K562 (cell line): ENCODE results near the gene KCNMB3. TPM values are rescaled to one million over a fixed set of nuclear protein-coding genes. Genes with fewer than 3 reads are reported as not detected.

Source experiments
- ATAC-seq: fragments of 200-7000 bp; cut with Tn5 transposase; 3 replicates; pipeline ENCODE4 v1.9.1; 2020; ENCODE audit warnings: moderate library complexity
- BruUV-seq: library from RNA; stranded (reverse); fragments of 400-500 nt; replicated peaks from 2 replicates; lab custom pipeline; 2021; lab: Mats Ljungman, UMichigan
- CTCF ChIA-PET: fragments of 300-600 bp; formaldehyde crosslinking; extraction: SDS; loops from one replicate; lab custom pipeline; 2021; ENCODE audit warnings: low intra/inter-chr PET ratio; lab: Yijun Ruan, JAX
- POLR2A ChIA-PET: fragments of 300-600, 350-650 bp; sonication (Branson Sonifier 250); formaldehyde crosslinking; extraction: SDS; loops from one replicate; lab custom pipeline; 2021; ENCODE audit warnings: antibody characterized with exemption, inconsistent platforms; lab: Yijun Ruan, JAX
- DNase-seq, 4 experiments: peaks; one replicate each; pipeline versions ENCODE4 v3.0.0 to v3.0.0-alpha.2; 2011 to 2018; ENCODE audit warnings: low spot score in 3 of 4, mixed read lengths in 3 of 4; ENCODE audit errors: extremely low read depth in 1 of 4
- FAIRE-seq: peaks from 2 replicates; lab custom pipeline; 2011; peaks lifted over from hg19 to GRCh38; lab: Jason Lieb, UNC
- H2AFZ ChIP-seq: 2 replicates; pipeline ENCODE4 v1.6.0; 2011; ENCODE audit warnings: low read depth, low read length, control low read depth, inconsistent platforms
- H3K27ac ChIP-seq: fragments of 200-600 bp; 3 replicates; pipeline ENCODE4 v1.8.0; 2011; ENCODE audit warnings: low read depth, mild to moderate bottlenecking, control low read depth, inconsistent platforms, low read length, moderate library complexity, mixed read lengths; ENCODE audit errors: extremely low read depth
- H3K27me3 ChIP-seq, 2 experiments: fragments of 300-600 bp in 1 of 2; 2 replicates in 1 of 2; 3 replicates in 1 of 2; pipeline versions ENCODE4 v1.6.0 to v1.8.0; 2011; ENCODE audit warnings: inconsistent platforms in 2 of 2, low read length in 2 of 2, mild to moderate bottlenecking in 1 of 2, mixed read lengths in 1 of 2, moderate library complexity in 1 of 2; ENCODE audit not compliant: control insufficient read depth in 2 of 2, insufficient read depth in 2 of 2
- H3K36me3 ChIP-seq: fragments of 300-600 bp; 3 replicates; pipeline ENCODE4 v1.8.0; 2011; ENCODE audit warnings: mild to moderate bottlenecking, low read length, inconsistent platforms; ENCODE audit not compliant: control insufficient read depth, insufficient read depth
- H3K4me1 ChIP-seq, 2 experiments: fragments of 200-600 bp in 1 of 2; replicated peaks in 1 of 2; 2 replicates in 1 of 2; 3 replicates in 1 of 2; pipeline versions ENCODE4 v1.5.1 to v1.8.0; 2011; ENCODE audit warnings: inconsistent platforms in 2 of 2, low read length in 2 of 2, mild to moderate bottlenecking in 1 of 2, mixed read lengths in 1 of 2, moderate library complexity in 1 of 2; ENCODE audit not compliant: control insufficient read depth in 2 of 2, insufficient read depth in 2 of 2
- H3K4me2 ChIP-seq: 2 replicates; pipeline ENCODE4 v1.6.1; 2011; ENCODE audit warnings: low read length, control low read depth, inconsistent platforms, mixed read lengths; ENCODE audit not compliant: insufficient read depth
- H3K4me3 ChIP-seq: fragments of 200-600 bp; sonication (generic), shearing (Covaris generic); 2 replicates; pipeline ENCODE4 v1.5.1; 2016; ENCODE audit warnings: control low read depth, inconsistent platforms
- H3K79me2 ChIP-seq: fragments of 200-600 bp; 3 replicates; pipeline ENCODE4 v1.8.0; 2011; ENCODE audit warnings: low read length, inconsistent platforms; ENCODE audit not compliant: control insufficient read depth, insufficient read depth
- H3K9ac ChIP-seq, 2 experiments: 2 replicates each; pipeline versions ENCODE4 v1.6.0 to v1.6.1; 2011; ENCODE audit warnings: low read depth in 2 of 2, low read length in 2 of 2, control low read depth in 1 of 2, inconsistent platforms in 1 of 2, mild to moderate bottlenecking in 1 of 2, mixed read lengths in 1 of 2; ENCODE audit not compliant: insufficient read depth in 1 of 2
- H3K9me1 ChIP-seq: one replicate; pipeline ENCODE4 v1.6.0; 2011; ENCODE audit warnings: inconsistent platforms, mild to moderate bottlenecking, low read length, moderate library complexity; ENCODE audit not compliant: control insufficient read depth, insufficient read depth
- H3K9me3 ChIP-seq: replicated peaks from 2 replicates; pipeline ENCODE4 v1.5.1; 2011; ENCODE audit warnings: low read depth, low read length, inconsistent platforms; ENCODE audit not compliant: control insufficient read depth, insufficient read depth
- H4K20me1 ChIP-seq: replicated peaks from 2 replicates; pipeline ENCODE4 v1.6.1; 2011; ENCODE audit warnings: low read length, inconsistent platforms, mixed read lengths; ENCODE audit not compliant: control insufficient read depth, insufficient read depth
- CBFA2T2 ChIP-seq: fragments of 450-650 bp; conservative IDR thresholded peaks from 2 replicates; pipeline ENCODE4 v1.6.1; 2017; ENCODE audit warnings: mild to moderate bottlenecking
- CCNT2 ChIP-seq: IDR thresholded peaks from 2 replicates; pipeline ENCODE4 v1.6.1; 2011; ENCODE audit warnings: borderline replicate concordance, low read depth, mild to moderate bottlenecking, moderate library complexity, mixed read lengths, low read length; ENCODE audit not compliant: insufficient read length; ENCODE audit errors: extremely low read depth
- CHD1 ChIP-seq: fragments of 200-600 bp; sonication (generic); IDR thresholded peaks from one replicate; pipeline ENCODE4 v1.6.1; 2012; ENCODE audit warnings: mild to moderate bottlenecking, moderate library complexity, low read length, inconsistent platforms
- EZH2 ChIP-seq: IDR thresholded peaks from 2 replicates; pipeline ENCODE4 v1.6.1; 2012; ENCODE audit warnings: low read depth, mild to moderate bottlenecking, inconsistent platforms, low read length, borderline replicate concordance
- KDM4B ChIP-seq, 2 experiments: fragments of 450-650 bp in 1 of 2; sonication (generic) in 1 of 2; IDR thresholded peaks; 2 replicates each; pipeline ENCODE4 v1.6.1; 2016 to 2017; ENCODE audit warnings: borderline replicate concordance in 2 of 2, antibody characterized with exemption in 1 of 2, low read depth in 1 of 2, mild to moderate bottlenecking in 1 of 2
- NCOA1 ChIP-seq: fragments of 450-650 bp; IDR thresholded peaks from 2 replicates; pipeline ENCODE4 v1.6.1; 2016; ENCODE audit warnings: low read depth
- RAD51 ChIP-seq: fragments of 450-650 bp; IDR thresholded peaks from 2 replicates; pipeline ENCODE4 v1.7.1; 2016; ENCODE audit warnings: low read depth, mild to moderate bottlenecking, borderline replicate concordance
- SRSF9 ChIP-seq: fragments of 200-400 bp; formaldehyde crosslinking; IDR thresholded peaks from 2 replicates; pipeline ENCODE4 v1.6.1; 2017; ENCODE audit warnings: low read depth, low read length, borderline replicate concordance
- TAL1 ChIP-seq: fragments of 450-650 bp; IDR thresholded peaks from 2 replicates; pipeline ENCODE4 v1.6.1; 2016; ENCODE audit warnings: mild to moderate bottlenecking
- TCF3 ChIP-seq: sonication (generic); formaldehyde crosslinking; IDR thresholded peaks from 2 replicates; pipeline ENCODE4 v1.4.0; 2020; ENCODE audit warnings: mild to moderate bottlenecking, missing genetic modification reagents
- ZNF561 ChIP-seq: fragments of 450-650 bp; formaldehyde crosslinking; conservative IDR thresholded peaks from 2 replicates; pipeline ENCODE4 v1.4.0; 2020; ENCODE audit warnings: mild to moderate bottlenecking, moderate library complexity
- WGBS: fragments of 100-300 bp; shearing (Covaris generic); methylation state at CpG from one replicate; pipeline ENCODE4 v1.1.6; 2016; ENCODE audit warnings: low coverage, mixed read lengths; ENCODE audit not compliant: insufficient coverage; ENCODE audit errors: missing lambda C conversion rate; 5-methylcytosine and 5-hydroxymethylcytosine counted together
- in situ Hi-C: fragments of 300-500 bp; cut with MboI; formaldehyde crosslinking; loops from 4 replicates; pipeline ENCODE4 v1.15.0; 2018; ENCODE audit warnings: inconsistent platforms, mixed read lengths
- intact Hi-C: fragments of 100-400 bp; cut with micrococcal nuclease; formaldehyde crosslinking; loops from 2 replicates; pipeline ENCODE4 v1.14.2; 2022
- polyA plus RNA-seq, 8 experiments: library from polyadenylated mRNA; depleted of rRNA in 4 of 8; stranded (reverse) in 5 of 8; unstranded in 3 of 8; fragments of >200 nt; fragmentation: Nextera tagmentation in 2 of 8; fragmentation: Illumina TruSeq in 1 of 8; extraction: Ambion mirVana in 2 of 8; extraction: Trizol in 1 of 8; gene quantifications; 2 replicates each; pipeline versions ENCODE4 v1.2.1 to v1.2.3, GENCODE V29; 2011 to 2014; ENCODE audit warnings: inconsistent platforms in 1 of 8, missing spikeins in 1 of 8
- total RNA-seq, 7 experiments: library from RNA; depleted of rRNA in 6 of 7; stranded (reverse); fragments of >200 nt in 6 of 7; fragmentation: Illumina TruSeq in 2 of 7; extraction: Trizol in 2 of 7; gene quantifications; 2 replicates each; pipeline versions ENCODE4 v1.2.1 to v1.2.3, GENCODE V29; 2011 to 2021; ENCODE audit warnings: low replicate concordance in 1 of 7
- TF ChIP-seq, protein P1 (sequence below): sonication (generic); formaldehyde crosslinking; IDR thresholded peaks from 2 replicates; pipeline ENCODE4 v1.8.0; 2022; ENCODE audit warnings: mild to moderate bottlenecking, missing genetic modification reagents, borderline replicate concordance
- TF ChIP-seq, protein P2 (sequence below): sonication (generic); formaldehyde crosslinking; IDR thresholded peaks from 2 replicates; pipeline ENCODE4 v1.5.0; 2020; ENCODE audit warnings: missing genetic modification reagents
- TF ChIP-seq, protein P3 (sequence below): sonication (generic); formaldehyde crosslinking; IDR thresholded peaks from 2 replicates; pipeline ENCODE4 v1.8.1; 2023; ENCODE audit warnings: mild to moderate bottlenecking, missing genetic modification reagents

KCNMB3 gene
- total and polyA plus RNA-seq, 9 of the 15 experiments (the other 6 are each of a cell fraction or from before 2014, with no cell fraction given), result 7.0 to 21.1 (median 14.3) TPM

DNA sequence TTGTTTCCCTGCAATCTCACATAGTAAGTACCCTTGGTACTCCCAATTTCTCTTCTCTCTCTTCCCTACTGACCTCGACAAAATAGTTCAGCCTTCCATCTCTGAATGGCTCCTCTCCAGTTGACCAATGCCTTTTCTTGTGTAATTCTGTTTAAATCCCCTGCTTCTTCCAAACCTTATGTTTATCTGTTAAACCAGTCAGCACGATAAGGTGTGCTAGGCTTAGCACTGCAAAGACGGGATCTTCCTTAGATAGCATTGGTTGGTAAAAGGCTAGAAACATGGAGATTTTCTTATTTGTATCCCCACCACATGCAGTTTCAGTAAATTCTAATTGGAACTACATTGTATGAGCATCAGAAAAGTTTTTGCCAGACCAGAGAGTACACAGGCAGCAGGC, 25.8 kb upstream of the KCNMB3 start (continued):
- peak; percentile 23; the same call in 1 of the 2 replicates for TF ChIP-seq TAL1
- TF ChIP-seq TCF3 (CRISPR knock-in tag), result peak; percentile 29; the same call in 1 of the 2 replicates
- TF ChIP-seq, all 486 proteins: peak for 14

DNA sequence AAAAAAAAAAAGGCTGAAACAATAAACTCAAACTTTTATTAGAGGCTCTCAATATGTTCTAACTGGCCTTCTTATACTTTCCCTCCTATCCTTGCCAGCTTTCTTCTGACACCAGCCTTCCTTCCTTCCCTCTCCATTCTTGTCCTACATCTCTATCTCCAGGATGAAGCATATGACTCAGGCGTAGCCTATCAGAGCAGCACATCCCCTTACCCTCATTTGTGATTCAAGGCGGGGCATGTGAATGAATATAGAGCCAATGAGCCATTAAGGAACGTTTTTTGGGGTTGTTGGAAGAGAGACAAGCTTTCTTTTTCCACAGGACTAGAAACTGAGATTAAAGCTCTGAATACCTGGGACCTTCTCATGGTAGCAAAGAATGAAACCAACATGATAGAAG, 25.1 kb upstream of the KCNMB3 start:
- Histone ChIP-seq H3K4me2 (peak overlapping the region; percentile 39), H2AFZ (peak overlapping the region; percentile 91), H3K9me1 (no peaks in the 10 kb centered on the region), H3K9ac (0 out of 4 replicates have a peak overlapping the region, but pooled peaks of 1 of the 2 experiments have one; percentile 24), H4K20me1 (no peaks in the 10 kb centered on the region), H3K27ac (0 out of 3 replicates have a peak overlapping the region, but pooled peaks have one; percentile 3), H3K27me3 (no peaks in the 10 kb centered on the region), H3K79me2 (no peaks in the 10 kb centered on the region), H3K9me3 (no peaks in the 10 kb centered on the region), H3K4me3 (no peak overlapping the region), H3K36me3 (no peaks in the 10 kb centered on the region), H3K4me1 (peaks cover 6 to 13% of the 10 kb centered on the region in 2 experiments; a peak in 4 of 5 replicates)
- BruUV-seq, result no TSS peak
- ATAC-seq (peak; percentile 88), DNase-seq (peak; percentile 59 to 70 (median 61)), FAIRE-seq (peak; percentile 84)
- in situ Hi-C loops, result no loop called here
- 9% methylated on average over 3 of the region's 3 CpGs for WGBS
- CTCF ChIA-PET, result no interaction called here
- POLR2A ChIA-PET, result interaction anchor here (0.6 to 1.7 kb wide), 3 partner anchors 13 to 138 kb away, joined by 3 to 6 read pairs (median 4); no protein-coding TSS in a partner anchor
- intact Hi-C loops, result no loop called here
- TF ChIP-seq EZH2 (no peak), NCOA1 (no peak), CCNT2 (no peak), RAD51 (peak; percentile 21; the same call in 1 of the 2 replicates), SRSF9 (no peak), KDM4B (IDR thresholded peaks at IDR 0.05; ENCODE audit: borderline replicate concordance in 2 of 2, low read depth in 1 of 2) (no peak), CBFA2T2 (0 out of 2 replicates have a peak, but pooled peaks have one; percentile 14), CHD1 (no peak), ZNF561 (no peak)
- TF ChIP-seq, protein P1, sequence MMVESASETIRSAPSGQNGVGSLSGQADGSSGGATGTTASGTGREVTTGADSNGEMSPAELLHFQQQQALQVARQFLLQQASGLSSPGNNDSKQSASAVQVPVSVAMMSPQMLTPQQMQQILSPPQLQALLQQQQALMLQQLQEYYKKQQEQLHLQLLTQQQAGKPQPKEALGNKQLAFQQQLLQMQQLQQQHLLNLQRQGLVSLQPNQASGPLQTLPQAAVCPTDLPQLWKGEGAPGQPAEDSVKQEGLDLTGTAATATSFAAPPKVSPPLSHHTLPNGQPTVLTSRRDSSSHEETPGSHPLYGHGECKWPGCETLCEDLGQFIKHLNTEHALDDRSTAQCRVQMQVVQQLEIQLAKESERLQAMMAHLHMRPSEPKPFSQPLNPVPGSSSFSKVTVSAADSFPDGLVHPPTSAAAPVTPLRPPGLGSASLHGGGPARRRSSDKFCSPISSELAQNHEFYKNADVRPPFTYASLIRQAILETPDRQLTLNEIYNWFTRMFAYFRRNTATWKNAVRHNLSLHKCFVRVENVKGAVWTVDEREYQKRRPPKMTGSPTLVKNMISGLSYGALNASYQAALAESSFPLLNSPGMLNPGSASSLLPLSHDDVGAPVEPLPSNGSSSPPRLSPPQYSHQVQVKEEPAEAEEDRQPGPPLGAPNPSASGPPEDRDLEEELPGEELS (CRISPR knock-in tag), result no peak
- TF ChIP-seq, protein P2, sequence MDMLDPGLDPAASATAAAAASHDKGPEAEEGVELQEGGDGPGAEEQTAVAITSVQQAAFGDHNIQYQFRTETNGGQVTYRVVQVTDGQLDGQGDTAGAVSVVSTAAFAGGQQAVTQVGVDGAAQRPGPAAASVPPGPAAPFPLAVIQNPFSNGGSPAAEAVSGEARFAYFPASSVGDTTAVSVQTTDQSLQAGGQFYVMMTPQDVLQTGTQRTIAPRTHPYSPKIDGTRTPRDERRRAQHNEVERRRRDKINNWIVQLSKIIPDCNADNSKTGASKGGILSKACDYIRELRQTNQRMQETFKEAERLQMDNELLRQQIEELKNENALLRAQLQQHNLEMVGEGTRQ (CRISPR knock-in tag), result 0 out of 2 replicates have a peak, but pooled peaks have one; percentile 19
- TF ChIP-seq, protein P3, sequence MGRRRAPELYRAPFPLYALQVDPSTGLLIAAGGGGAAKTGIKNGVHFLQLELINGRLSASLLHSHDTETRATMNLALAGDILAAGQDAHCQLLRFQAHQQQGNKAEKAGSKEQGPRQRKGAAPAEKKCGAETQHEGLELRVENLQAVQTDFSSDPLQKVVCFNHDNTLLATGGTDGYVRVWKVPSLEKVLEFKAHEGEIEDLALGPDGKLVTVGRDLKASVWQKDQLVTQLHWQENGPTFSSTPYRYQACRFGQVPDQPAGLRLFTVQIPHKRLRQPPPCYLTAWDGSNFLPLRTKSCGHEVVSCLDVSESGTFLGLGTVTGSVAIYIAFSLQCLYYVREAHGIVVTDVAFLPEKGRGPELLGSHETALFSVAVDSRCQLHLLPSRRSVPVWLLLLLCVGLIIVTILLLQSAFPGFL (CRISPR knock-in tag), result no peak
